Peyer's patch (tissue), 4 donors: ENCODE measurements around the gene FLT1. TPM values are rescaled to one million over a fixed set of nuclear protein-coding genes. Genes with fewer than 3 reads are reported as not detected.

Source experiments
- DNase-seq, 3 donors: peaks; one replicate each; pipeline ENCODE4 v3.0.0-alpha.2; 2017 to 2019
- H3K27ac ChIP-seq, 4 donors: fragments of 200-600 bp; sonication (generic); one replicate each; pipeline ENCODE4 v1.5.1; 2016 to 2019
- H3K27me3 ChIP-seq, 2 donors: fragments of 200-600 bp; sonication (generic); one replicate each; pipeline ENCODE4 v1.5.1; 2019
- H3K36me3 ChIP-seq, 3 donors: fragments of 200-600 bp; sonication (generic); one replicate each; pipeline ENCODE4 v1.5.1; 2016 to 2019
- H3K4me1 ChIP-seq, 4 donors: fragments of 200-600 bp; sonication (generic); one replicate each; pipeline ENCODE4 v1.5.1; 2016 to 2019
- H3K4me3 ChIP-seq, 4 donors: fragments of 200-600 bp; sonication (generic); 1 replicate in 3 of 4; 2 replicates in 1 of 4; pipeline ENCODE4 v1.5.1; 2016 to 2019; ENCODE audit warnings: mild to moderate bottlenecking in 1 of 4
- H3K9me3 ChIP-seq, 4 donors: fragments of 200-600 bp; sonication (generic); one replicate each; pipeline ENCODE4 v1.5.1; 2016 to 2019; ENCODE audit warnings: mild to moderate bottlenecking in 1 of 4
- POLR2A ChIP-seq, 2 donors: fragments of 450-650 bp; IDR thresholded peaks; one replicate each; pipeline ENCODE4 v1.5.1; 2017; ENCODE audit warnings: antibody characterized with exemption in 2 of 2, mild to moderate bottlenecking in 2 of 2, moderate library complexity in 2 of 2
- total RNA-seq, 4 donors: library from RNA; depleted of rRNA; stranded (reverse); fragments of >200 nt; gene quantifications; one replicate each; pipeline ENCODE4 v1.1.0, GENCODE V29; 2016
- TF ChIP-seq, protein P1 (sequence below), 6 experiments: fragments of 450-650 bp in 4 of 6; fragments of 200-600 bp in 2 of 6; sonication (generic) in 1 of 6; IDR thresholded peaks; one replicate each; pipeline ENCODE4 v1.5.1; 2017 to 2019; ENCODE audit warnings: antibody characterized with exemption in 6 of 6, mild to moderate bottlenecking in 3 of 6, moderate library complexity in 1 of 6

The FLT1 gene
- total RNA-seq, 4 donors from 2014 or later: 3.0 to 14.0 (median 3.9) TPM

DNA sequence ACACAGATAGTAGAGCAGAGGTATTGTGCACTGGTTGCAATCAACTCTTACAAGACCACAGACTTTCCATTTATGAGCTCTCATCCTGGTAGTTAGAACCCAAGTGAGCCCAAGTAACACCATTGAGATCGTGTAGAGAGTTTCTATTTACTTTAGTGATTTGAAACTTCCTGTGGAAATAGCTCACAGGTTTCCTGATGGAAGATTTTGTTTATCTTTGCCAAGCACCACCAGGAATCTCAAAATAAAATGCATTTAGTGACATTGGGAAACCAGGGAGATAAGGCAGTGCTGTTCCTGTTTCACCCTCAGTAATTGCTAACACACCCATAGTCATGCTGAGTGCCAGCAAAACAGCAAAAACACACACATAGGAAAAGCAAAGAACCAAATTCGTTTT, 102.5 kb downstream of the FLT1 start:
- H3K27me3 ChIP-seq: no peaks in the 10 kb centered on the region
- TF ChIP-seq, protein P1, sequence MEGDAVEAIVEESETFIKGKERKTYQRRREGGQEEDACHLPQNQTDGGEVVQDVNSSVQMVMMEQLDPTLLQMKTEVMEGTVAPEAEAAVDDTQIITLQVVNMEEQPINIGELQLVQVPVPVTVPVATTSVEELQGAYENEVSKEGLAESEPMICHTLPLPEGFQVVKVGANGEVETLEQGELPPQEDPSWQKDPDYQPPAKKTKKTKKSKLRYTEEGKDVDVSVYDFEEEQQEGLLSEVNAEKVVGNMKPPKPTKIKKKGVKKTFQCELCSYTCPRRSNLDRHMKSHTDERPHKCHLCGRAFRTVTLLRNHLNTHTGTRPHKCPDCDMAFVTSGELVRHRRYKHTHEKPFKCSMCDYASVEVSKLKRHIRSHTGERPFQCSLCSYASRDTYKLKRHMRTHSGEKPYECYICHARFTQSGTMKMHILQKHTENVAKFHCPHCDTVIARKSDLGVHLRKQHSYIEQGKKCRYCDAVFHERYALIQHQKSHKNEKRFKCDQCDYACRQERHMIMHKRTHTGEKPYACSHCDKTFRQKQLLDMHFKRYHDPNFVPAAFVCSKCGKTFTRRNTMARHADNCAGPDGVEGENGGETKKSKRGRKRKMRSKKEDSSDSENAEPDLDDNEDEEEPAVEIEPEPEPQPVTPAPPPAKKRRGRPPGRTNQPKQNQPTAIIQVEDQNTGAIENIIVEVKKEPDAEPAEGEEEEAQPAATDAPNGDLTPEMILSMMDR (IDR thresholded peaks at IDR 0.05): no peak
- TF ChIP-seq POLR2A (IDR thresholded peaks at IDR 0.05): no peak
- no peaks in the 10 kb centered on the region for H3K9me3 ChIP-seq
- H3K4me3 ChIP-seq: no peak overlapping the region
- DNase-seq: no peak
- H3K36me3 ChIP-seq: no peaks in the 10 kb centered on the region
- H3K27ac ChIP-seq: no peak overlapping the region
- H3K4me1 ChIP-seq: no peaks in the 10 kb centered on the region

DNA sequence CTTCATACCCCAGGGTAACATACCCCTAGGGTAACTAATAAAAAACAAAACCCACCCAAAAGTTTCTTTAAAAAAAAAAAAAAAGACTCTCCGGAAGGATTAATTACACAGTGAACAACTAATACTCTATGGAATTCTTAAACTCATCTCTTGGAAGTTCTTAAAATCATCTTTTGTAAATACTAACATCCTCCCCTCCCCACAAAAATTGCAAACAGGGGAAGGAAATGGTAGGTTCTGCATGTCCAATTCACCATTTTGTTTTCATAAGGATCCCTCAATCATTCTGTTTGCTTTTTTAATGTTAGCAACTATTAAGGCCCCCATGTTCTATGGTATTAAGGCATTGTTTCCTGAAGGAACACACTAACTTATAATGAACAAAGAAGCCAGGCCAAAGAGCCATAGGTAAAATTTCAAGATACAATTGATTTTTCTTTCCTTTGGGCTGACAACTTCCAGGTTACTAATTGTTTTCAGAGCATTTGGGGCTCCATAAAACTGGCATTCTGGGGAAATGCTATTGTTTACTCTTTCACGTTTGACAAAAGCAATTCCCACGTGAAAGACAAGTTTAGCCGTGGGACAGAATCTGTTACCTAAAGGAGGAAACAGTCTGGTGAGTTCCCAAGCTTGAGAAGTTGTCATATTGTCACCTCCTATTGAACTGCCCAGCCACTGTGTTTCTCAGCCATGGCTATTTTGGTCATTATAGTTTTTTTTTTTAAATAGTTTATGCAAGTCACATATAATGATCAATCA, 107.0 kb downstream of the FLT1 start:
- Histone ChIP-seq H3K4me3 (no peak overlapping the region), H3K4me1 (no peaks in the 10 kb centered on the region), H3K36me3 (no peaks in the 10 kb centered on the region), H3K27me3 (no peaks in the 10 kb centered on the region), H3K9me3 (no peaks in the 10 kb centered on the region), H3K27ac (no peak overlapping the region)
- no peak for DNase-seq
- TF ChIP-seq POLR2A (IDR thresholded peaks at IDR 0.05): no peak
- TF ChIP-seq, protein P1 (IDR thresholded peaks at IDR 0.05): no peak

DNA sequence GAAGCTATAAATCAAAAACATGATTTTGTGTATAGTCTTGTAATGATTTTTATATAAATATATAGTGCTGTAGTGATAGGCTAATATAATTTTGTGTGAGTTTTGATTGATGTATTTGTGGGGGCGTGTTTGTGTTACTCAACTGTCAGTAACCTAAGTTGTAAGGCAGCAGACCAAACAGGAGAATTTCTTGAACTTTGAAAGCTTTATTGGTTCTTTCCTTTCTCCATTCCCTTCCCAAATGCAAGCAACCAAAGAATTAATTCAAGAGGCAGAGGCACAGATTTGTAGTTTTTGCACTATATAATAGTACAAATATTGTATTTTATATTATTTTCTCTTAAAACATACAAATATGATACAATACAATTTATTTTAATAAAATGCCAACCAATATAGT, 109.6 kb downstream of the FLT1 start:
- no peak for DNase-seq
- no peak for TF ChIP-seq POLR2A (IDR thresholded peaks at IDR 0.05)
- TF ChIP-seq, protein P1 (IDR thresholded peaks at IDR 0.05): no peak
- Histone ChIP-seq H3K9me3 (no peaks in the 10 kb centered on the region), H3K27me3 (no peaks in the 10 kb centered on the region), H3K4me1 (no peaks in the 10 kb centered on the region), H3K36me3 (no peaks in the 10 kb centered on the region), H3K4me3 (no peak overlapping the region), H3K27ac (no peak overlapping the region)

DNA sequence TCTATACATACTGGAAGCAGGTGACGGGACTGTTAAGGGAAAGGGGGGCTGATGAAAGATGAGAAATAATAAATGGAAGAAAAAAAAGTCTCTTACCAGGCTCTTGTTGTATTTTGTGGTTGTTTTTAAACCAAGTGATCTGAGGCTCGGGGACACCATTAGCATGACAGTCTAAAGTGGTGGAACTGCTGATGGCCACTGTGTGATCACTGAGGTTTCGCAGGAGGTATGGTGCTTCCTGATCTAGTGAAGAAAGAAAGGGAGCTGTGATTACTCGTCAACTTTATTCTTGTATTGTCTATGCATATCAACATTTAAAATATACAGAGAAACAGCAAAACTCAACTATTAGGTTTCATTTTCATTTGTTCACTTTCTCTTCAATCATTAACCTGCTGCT, 110.1 kb downstream of the FLT1 start:
- TF ChIP-seq, protein P1 (IDR thresholded peaks at IDR 0.05): no peak
- no peak for TF ChIP-seq POLR2A (IDR thresholded peaks at IDR 0.05)
- Histone ChIP-seq H3K9me3 (no peaks in the 10 kb centered on the region), H3K27ac (no peak overlapping the region), H3K4me1 (no peaks in the 10 kb centered on the region), H3K27me3 (no peaks in the 10 kb centered on the region), H3K36me3 (no peaks in the 10 kb centered on the region), H3K4me3 (no peak overlapping the region)
- no peak for DNase-seq

DNA sequence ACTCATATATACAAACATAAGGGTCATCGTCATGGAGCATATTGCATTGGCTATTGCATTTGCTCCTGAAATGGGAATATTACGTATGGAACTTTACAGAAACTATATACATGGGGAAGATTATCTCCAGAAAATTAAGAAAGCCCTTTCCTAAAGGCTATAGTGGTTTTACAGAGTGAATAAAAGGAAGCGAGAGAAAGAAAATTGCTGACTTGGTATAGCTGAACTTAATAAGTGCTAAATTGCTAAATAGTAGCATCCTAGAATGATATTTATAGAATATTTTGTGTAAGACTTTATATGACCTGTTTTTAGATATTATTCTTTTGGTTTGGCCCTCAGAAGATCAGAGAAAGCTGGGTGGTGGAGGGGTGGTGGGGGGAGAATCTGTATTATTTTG, 114.6 kb downstream of the FLT1 start:
- TF ChIP-seq, protein P1 (IDR thresholded peaks at IDR 0.05): no peak
- TF ChIP-seq POLR2A (IDR thresholded peaks at IDR 0.05): no peak
- Histone ChIP-seq H3K9me3 (no peaks in the 10 kb centered on the region), H3K4me1 (no peaks in the 10 kb centered on the region), H3K36me3 (no peaks in the 10 kb centered on the region), H3K4me3 (no peak overlapping the region), H3K27me3 (no peaks in the 10 kb centered on the region), H3K27ac (no peak overlapping the region)
- DNase-seq: no peak
